Breast epithelium (tissue), 3 donors: ENCODE measurements around the gene PDZD4.

Experiments
- CTCF ChIP-seq, 3 donors: fragments of 450-650 bp; IDR thresholded peaks; one replicate each; pipeline ENCODE4 v1.5.1; 2016 to 2017; ENCODE audit warnings: antibody characterized with exemption in 3 of 3, mild to moderate bottlenecking in 3 of 3, moderate library complexity in 3 of 3
- POLR2A ChIP-seq: fragments of 450-650 bp; IDR thresholded peaks from one replicate; pipeline ENCODE4 v1.6.1; 2016; ENCODE audit warnings: antibody characterized with exemption, mild to moderate bottlenecking, moderate library complexity
- POLR2AphosphoS5 ChIP-seq, 3 donors: sonication (generic); formaldehyde crosslinking; IDR thresholded peaks; one replicate each; pipeline ENCODE4 v1.6.1; 2017; ENCODE audit warnings: antibody characterized with exemption in 3 of 3

DNA sequence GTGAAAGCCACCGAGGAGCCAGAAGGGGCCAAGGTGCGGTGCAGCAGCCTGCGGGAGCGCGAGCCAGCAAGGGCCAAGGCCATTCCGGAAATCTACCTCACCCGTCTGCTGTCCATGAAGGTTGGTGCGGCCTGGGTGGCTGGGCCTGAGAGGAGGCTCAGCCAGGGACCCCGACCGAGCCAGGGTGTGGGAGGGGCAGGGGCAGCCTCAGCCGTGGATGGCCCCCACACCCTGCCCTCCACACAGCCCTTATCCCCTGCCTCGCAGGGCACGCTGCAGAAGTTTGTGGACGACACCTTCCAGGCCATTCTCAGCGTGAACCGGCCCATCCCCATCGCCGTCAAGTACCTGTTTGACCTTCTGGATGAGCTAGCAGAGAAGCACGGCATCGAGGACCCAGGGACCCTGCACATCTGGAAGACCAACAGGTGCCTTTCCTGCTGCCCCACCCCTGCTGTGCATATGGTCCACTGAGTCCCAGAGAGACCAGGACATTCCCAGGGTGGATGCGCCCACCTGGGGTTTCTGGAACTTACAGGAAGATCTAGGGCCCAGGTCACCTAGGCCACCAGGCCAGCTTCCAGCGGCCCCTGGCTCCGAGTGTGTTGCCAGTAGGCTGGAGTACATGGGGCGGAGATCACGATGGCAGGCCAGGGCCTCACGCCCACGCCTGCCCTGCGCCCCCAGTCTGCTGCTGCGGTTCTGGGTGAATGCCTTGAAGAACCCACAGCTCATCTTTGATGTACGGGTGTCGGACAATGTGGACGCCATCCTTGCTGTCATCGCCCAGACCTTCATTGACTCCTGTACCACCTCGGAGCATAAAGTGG, 52.9 kb downstream of the PDZD4 start:
- TF ChIP-seq CTCF (IDR thresholded peaks at IDR 0.05), result no peak
- TF ChIP-seq POLR2A, result no peak
- TF ChIP-seq POLR2AphosphoS5 (IDR thresholded peaks at IDR 0.05), result no peak
